H9 (cell line): Measurements from ENCODE around the gene RTN4R. TPM values are rescaled to one million over a fixed set of nuclear protein-coding genes. Genes with fewer than 3 reads are reported as not detected.

Source experiments
- DNase-seq: peaks from one replicate; pipeline ENCODE4 v3.0.0-alpha.2; 2017
- H2AFZ ChIP-seq: one replicate; pipeline ENCODE4 v1.6.1; 2013; ENCODE audit warnings: mild to moderate bottlenecking, low read length, control low read depth, moderate library complexity
- H2AK5ac ChIP-seq: 2 replicates; pipeline ENCODE4 v1.6.1; 2013; ENCODE audit warnings: low read length, control low read depth, mixed read lengths; ENCODE audit not compliant: insufficient read length
- H2BK120ac ChIP-seq: one replicate; pipeline ENCODE4 v1.6.1; 2013; ENCODE audit warnings: low read depth, mild to moderate bottlenecking, low read length, control low read depth, inconsistent platforms; ENCODE audit not compliant: poor library complexity, severe bottlenecking
- H2BK12ac ChIP-seq: 2 replicates; pipeline ENCODE4 v1.6.1; 2013; ENCODE audit warnings: low read length, control low read depth, mixed read lengths, low read depth; ENCODE audit not compliant: insufficient read length
- H2BK15ac ChIP-seq: 2 replicates; pipeline ENCODE4 v1.6.1; 2013; ENCODE audit warnings: low read depth, low read length, control low read depth
- H2BK20ac ChIP-seq: one replicate; pipeline ENCODE4 v1.6.1; 2013; ENCODE audit warnings: low read depth, mild to moderate bottlenecking, low read length, control low read depth, inconsistent platforms; ENCODE audit not compliant: poor library complexity, severe bottlenecking
- H2BK5ac ChIP-seq: 2 replicates; pipeline ENCODE4 v1.6.1; 2013; ENCODE audit warnings: low read length, control low read depth, mixed read lengths; ENCODE audit not compliant: insufficient read length
- H3K14ac ChIP-seq: 2 replicates; pipeline ENCODE4 v1.6.1; 2013; ENCODE audit warnings: low read length, control low read depth; ENCODE audit not compliant: insufficient read depth
- H3K18ac ChIP-seq: 2 replicates; pipeline ENCODE4 v1.6.1; 2013; ENCODE audit warnings: low read depth, mild to moderate bottlenecking, mixed read lengths, low read length, control low read depth; ENCODE audit not compliant: insufficient read length
- H3K23ac ChIP-seq: 2 replicates; pipeline ENCODE4 v1.6.1; 2013; ENCODE audit warnings: low read length, control low read depth, mixed read lengths, low read depth; ENCODE audit not compliant: insufficient read length
- H3K23me2 ChIP-seq: 2 replicates; pipeline ENCODE4 v1.6.1; 2013; ENCODE audit warnings: low read depth, mild to moderate bottlenecking, mixed read lengths, low read length, control low read depth; ENCODE audit not compliant: insufficient read length, poor library complexity, severe bottlenecking
- H3K27ac ChIP-seq: 2 replicates; pipeline ENCODE4 v1.5.1; 2013; ENCODE audit warnings: low read length, control low read depth, mixed read lengths, low read depth; ENCODE audit not compliant: insufficient read length
- H3K27me3 ChIP-seq: 2 replicates; pipeline ENCODE4 v1.6.1; 2013; ENCODE audit warnings: low read length, control low read depth, inconsistent platforms; ENCODE audit not compliant: insufficient read depth
- H3K4ac ChIP-seq: 2 replicates; pipeline ENCODE4 v1.6.1; 2013; ENCODE audit warnings: low read depth, mild to moderate bottlenecking, control low read depth, inconsistent platforms, low read length, moderate library complexity
- H3K4me1 ChIP-seq: 2 replicates; pipeline ENCODE4 v1.6.1; 2013; ENCODE audit warnings: low read length, control low read depth, inconsistent platforms; ENCODE audit not compliant: insufficient read depth
- H3K4me2 ChIP-seq: 2 replicates; pipeline ENCODE4 v1.6.1; 2013; ENCODE audit warnings: low read length, control low read depth, mixed read lengths; ENCODE audit not compliant: insufficient read length, insufficient read depth
- H3K56ac ChIP-seq: 2 replicates; pipeline ENCODE4 v1.6.1; 2013; ENCODE audit warnings: low read depth, mild to moderate bottlenecking, mixed read lengths, low read length, control low read depth; ENCODE audit not compliant: insufficient read length
- H3K79me1 ChIP-seq: 2 replicates; pipeline ENCODE4 v1.6.1; 2013; ENCODE audit warnings: low read depth, mild to moderate bottlenecking, moderate library complexity, low read length, control low read depth, inconsistent platforms; ENCODE audit not compliant: insufficient read depth, poor library complexity, severe bottlenecking
- H3K79me2 ChIP-seq: 2 replicates; pipeline ENCODE4 v1.6.1; 2013; ENCODE audit warnings: low read length, control low read depth, inconsistent platforms; ENCODE audit not compliant: insufficient read depth
- H3K9ac ChIP-seq: 2 replicates; pipeline ENCODE4 v1.6.1; 2013; ENCODE audit warnings: low read length, control low read depth, mixed read lengths; ENCODE audit not compliant: insufficient read length; ENCODE audit errors: extremely low read depth
- H3K9me3 ChIP-seq: one replicate; pipeline ENCODE4 v1.6.1; 2013; ENCODE audit warnings: low read depth, low read length, inconsistent platforms; ENCODE audit not compliant: control insufficient read depth
- H3T11ph ChIP-seq: one replicate; pipeline ENCODE4 v1.6.1; 2013; ENCODE audit warnings: mild to moderate bottlenecking, low read length, control low read depth, inconsistent platforms
- H4K20me1 ChIP-seq: one replicate; pipeline ENCODE4 v1.6.1; 2013; ENCODE audit not compliant: control insufficient read depth, insufficient read length, insufficient read depth
- H4K5ac ChIP-seq: 2 replicates; pipeline ENCODE4 v1.6.1; 2013; ENCODE audit warnings: low read depth, mild to moderate bottlenecking, mixed read lengths, low read length, control low read depth; ENCODE audit not compliant: insufficient read length
- H4K8ac ChIP-seq: replicated peaks from 2 replicates; pipeline ENCODE4 v1.6.1; 2013; ENCODE audit warnings: low read length, control low read depth, mixed read lengths, low read depth; ENCODE audit not compliant: insufficient read length
- H4K91ac ChIP-seq: 2 replicates; pipeline ENCODE4 v1.6.1; 2013; ENCODE audit warnings: low read depth, mild to moderate bottlenecking, moderate library complexity, mixed read lengths, low read length, control low read depth; ENCODE audit not compliant: insufficient read length
- H3K27ac Mint-ChIP-seq, 3 experiments: 2 replicates in 2 of 3; 3 replicates in 1 of 3; pipeline ENCODE4 v1.8.0; 2020 to 2021; ENCODE audit warnings: mixed read lengths in 3 of 3, mild to moderate bottlenecking in 1 of 3, moderate library complexity in 1 of 3
- H3K27me3 Mint-ChIP-seq: 2 replicates; pipeline ENCODE4 v1.8.0; 2021; ENCODE audit warnings: low read depth, mild to moderate bottlenecking, moderate library complexity, mixed read lengths
- H3K36me3 Mint-ChIP-seq, 3 experiments: 2 replicates in 2 of 3; 3 replicates in 1 of 3; pipeline ENCODE4 v1.8.0; 2020 to 2021; ENCODE audit warnings: low read depth in 3 of 3, mixed read lengths in 3 of 3; ENCODE audit not compliant: insufficient read depth in 1 of 3
- H3K4me1 Mint-ChIP-seq, 2 experiments: 2 replicates each; pipeline ENCODE4 v1.8.0; 2020; ENCODE audit warnings: mixed read lengths in 2 of 2
- H3K4me3 Mint-ChIP-seq, 2 experiments: 2 replicates in 1 of 2; 3 replicates in 1 of 2; pipeline ENCODE4 v1.8.0; 2020 to 2021; ENCODE audit warnings: mild to moderate bottlenecking in 2 of 2, mixed read lengths in 2 of 2, moderate library complexity in 1 of 2
- H3K9me3 Mint-ChIP-seq, 2 experiments: 2 replicates in 1 of 2; 3 replicates in 1 of 2; pipeline ENCODE4 v1.8.0; 2020; ENCODE audit warnings: mild to moderate bottlenecking in 2 of 2, mixed read lengths in 2 of 2, moderate library complexity in 1 of 2
- WGBS: extraction: QIAGEN DNeasy Blood & Tissue Kit; methylation state at CpG from one replicate; pipeline ENCODE4 v1.1.7; 2013; ENCODE audit warnings: missing lambda C conversion rate, low lambda C conversion rate, mixed read lengths; ENCODE audit not compliant: insufficient read length; ENCODE audit errors: extremely low coverage; 5-methylcytosine and 5-hydroxymethylcytosine counted together
- total RNA-seq: library from RNA; stranded (reverse); gene quantifications from 2 replicates; pipeline ENCODE4 v1.2.1, GENCODE V29; 2021
- TF ChIP-seq, protein P1 (sequence below): fragments of 200-600 bp; sonication (generic); conservative IDR thresholded peaks from 3 replicates; pipeline ENCODE4 v1.8.0; 2021; ENCODE audit warnings: antibody characterized with exemption, mild to moderate bottlenecking

The RTN4R gene
- total RNA-seq, 1 experiment from 2014 or later: 19.0 TPM

DNA sequence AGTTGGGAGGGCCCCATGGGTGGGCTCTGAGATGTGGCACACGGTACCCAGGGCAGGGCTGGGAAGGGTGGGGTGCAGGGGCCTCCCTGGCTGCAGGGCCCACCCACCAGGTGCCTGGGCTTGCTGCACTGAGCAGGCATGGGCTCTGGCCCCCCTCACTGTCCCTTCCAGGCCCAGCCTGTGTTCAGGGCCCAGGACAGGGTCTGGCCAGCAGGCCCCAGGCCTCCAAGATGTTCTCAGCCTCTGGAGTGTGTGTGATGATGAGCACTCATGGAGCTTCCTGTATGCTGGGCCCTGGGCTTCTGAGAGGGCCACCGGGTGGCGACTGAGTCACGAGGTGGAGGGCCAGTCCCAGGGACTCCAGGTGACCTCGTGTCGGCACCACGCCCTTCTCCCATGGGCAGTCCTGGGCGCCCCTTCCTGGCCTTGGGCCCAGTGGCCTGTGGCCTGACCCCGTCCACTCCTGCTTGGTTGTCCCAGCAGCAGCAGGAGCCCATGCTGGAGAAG is 61.4 kb downstream of the RTN4R start:
- no peak overlapping the region for H3K4me2 ChIP-seq
- no peaks in the 10 kb centered on the region for H3K9me3 ChIP-seq
- H3K14ac ChIP-seq: no peak overlapping the region
- H2AK5ac ChIP-seq: no peak overlapping the region
- no peak overlapping the region for H3K18ac ChIP-seq
- no peak for DNase-seq
- H3K27ac ChIP-seq: no peak overlapping the region
- H2BK15ac ChIP-seq: no peak overlapping the region
- H4K5ac ChIP-seq: no peak overlapping the region
- H3K9me3 Mint-ChIP-seq: no peaks in the 10 kb centered on the region
- H3K36me3 Mint-ChIP-seq: no peaks in the 10 kb centered on the region
- no peak overlapping the region for H3K4me3 Mint-ChIP-seq
- H3K27ac Mint-ChIP-seq: no peak overlapping the region
- H2BK5ac ChIP-seq: no peak overlapping the region
- H3K23me2 ChIP-seq: no peaks in the 10 kb centered on the region
- H2BK12ac ChIP-seq: no peak overlapping the region
- H3K27me3 ChIP-seq: no peaks in the 10 kb centered on the region
- no peaks in the 10 kb centered on the region for H3K79me2 ChIP-seq
- H3K56ac ChIP-seq: no peak overlapping the region
- H3K27me3 Mint-ChIP-seq: no peaks in the 10 kb centered on the region; the same call in 1 of the 2 replicates
- no peak overlapping the region for H2BK20ac ChIP-seq
- no peak overlapping the region for H4K91ac ChIP-seq
- H3K4me1 Mint-ChIP-seq: peaks cover 24 to 46% of the 10 kb centered on the region in 2 experiments
- no peaks in the 10 kb centered on the region for H4K20me1 ChIP-seq
- H3K23ac ChIP-seq: no peak overlapping the region
- no CpG with 5 or more reads among the region's 9 CpGs for WGBS
- no peak overlapping the region for H3K9ac ChIP-seq
- no peak overlapping the region for H3T11ph ChIP-seq
- no peak overlapping the region for H3K4ac ChIP-seq
- no peak overlapping the region for H2AFZ ChIP-seq
- TF ChIP-seq, protein P1, sequence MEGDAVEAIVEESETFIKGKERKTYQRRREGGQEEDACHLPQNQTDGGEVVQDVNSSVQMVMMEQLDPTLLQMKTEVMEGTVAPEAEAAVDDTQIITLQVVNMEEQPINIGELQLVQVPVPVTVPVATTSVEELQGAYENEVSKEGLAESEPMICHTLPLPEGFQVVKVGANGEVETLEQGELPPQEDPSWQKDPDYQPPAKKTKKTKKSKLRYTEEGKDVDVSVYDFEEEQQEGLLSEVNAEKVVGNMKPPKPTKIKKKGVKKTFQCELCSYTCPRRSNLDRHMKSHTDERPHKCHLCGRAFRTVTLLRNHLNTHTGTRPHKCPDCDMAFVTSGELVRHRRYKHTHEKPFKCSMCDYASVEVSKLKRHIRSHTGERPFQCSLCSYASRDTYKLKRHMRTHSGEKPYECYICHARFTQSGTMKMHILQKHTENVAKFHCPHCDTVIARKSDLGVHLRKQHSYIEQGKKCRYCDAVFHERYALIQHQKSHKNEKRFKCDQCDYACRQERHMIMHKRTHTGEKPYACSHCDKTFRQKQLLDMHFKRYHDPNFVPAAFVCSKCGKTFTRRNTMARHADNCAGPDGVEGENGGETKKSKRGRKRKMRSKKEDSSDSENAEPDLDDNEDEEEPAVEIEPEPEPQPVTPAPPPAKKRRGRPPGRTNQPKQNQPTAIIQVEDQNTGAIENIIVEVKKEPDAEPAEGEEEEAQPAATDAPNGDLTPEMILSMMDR: no peak
- H3K4me1 ChIP-seq: no peaks in the 10 kb centered on the region; the same call in 1 of the 2 replicates
- H2BK120ac ChIP-seq: no peak overlapping the region
- H4K8ac ChIP-seq: no peak overlapping the region
- H3K79me1 ChIP-seq: no peaks in the 10 kb centered on the region
